Stomach (tissue), 4 donors: Measurements from ENCODE around the gene WFDC2.

Source experiments
- CTCF ChIP-seq, 7 experiments: fragments of 450-650 bp in 4 of 7; fragments of 200-600 bp in 3 of 7; sonication (generic) in 3 of 7; IDR thresholded peaks; one replicate each; pipeline ENCODE4 v1.5.1; 2016 to 2019; ENCODE audit warnings: antibody characterized with exemption in 7 of 7, control low read depth in 2 of 7, mild to moderate bottlenecking in 1 of 7
- POLR2A ChIP-seq, 4 donors: fragments of 450-650 bp; IDR thresholded peaks; one replicate each; pipeline ENCODE4 v1.6.1; 2016; ENCODE audit warnings: antibody characterized with exemption in 4 of 4, control low read depth in 2 of 4, mild to moderate bottlenecking in 1 of 4, moderate library complexity in 1 of 4

GRCh38 chr20:45433316-45433715 is 36.2 kb upstream of the WFDC2 start:
- TF ChIP-seq POLR2A (IDR thresholded peaks at IDR 0.05): no peak
- TF ChIP-seq CTCF (IDR thresholded peaks at IDR 0.05): no peak
